ENCODE measurements around the gene PFN1.

DNA sequence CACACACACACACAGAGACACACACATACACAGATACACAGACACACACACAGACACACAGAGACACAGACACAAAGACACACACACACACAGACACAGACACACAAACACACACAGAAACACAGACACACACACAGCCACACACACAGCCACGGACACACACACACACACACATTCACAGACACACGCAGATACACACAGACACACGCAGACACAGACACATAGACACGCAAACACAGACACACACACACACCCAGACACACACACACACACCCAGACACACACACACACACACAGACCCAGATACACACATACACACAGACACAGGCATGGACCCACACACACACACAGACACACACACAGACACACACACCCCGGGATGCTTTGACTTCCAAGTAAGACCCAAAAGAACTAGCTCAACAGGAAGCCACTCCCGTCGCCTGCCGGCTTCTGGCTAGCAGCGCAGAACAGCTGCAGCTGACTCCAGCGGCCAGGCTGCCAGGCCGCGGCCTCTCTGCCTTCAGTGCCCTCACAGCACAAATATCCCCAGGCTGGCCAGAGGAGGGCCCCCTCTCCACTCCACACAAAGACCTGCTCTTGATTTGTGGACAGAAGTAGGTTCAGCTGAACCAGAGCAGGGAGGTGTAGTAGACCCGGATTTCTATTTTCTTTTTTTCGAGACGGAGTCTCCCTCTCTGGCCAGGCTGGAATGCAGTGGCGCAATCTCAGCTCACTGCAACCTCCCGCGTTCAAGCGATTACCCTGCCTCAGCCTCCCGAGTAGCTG is 39.4 kb downstream of the PFN1 start:
- TF ChIP-seq POLR2A (IDR thresholded peaks at IDR 0.05): no peak
- TF ChIP-seq, protein P1, sequence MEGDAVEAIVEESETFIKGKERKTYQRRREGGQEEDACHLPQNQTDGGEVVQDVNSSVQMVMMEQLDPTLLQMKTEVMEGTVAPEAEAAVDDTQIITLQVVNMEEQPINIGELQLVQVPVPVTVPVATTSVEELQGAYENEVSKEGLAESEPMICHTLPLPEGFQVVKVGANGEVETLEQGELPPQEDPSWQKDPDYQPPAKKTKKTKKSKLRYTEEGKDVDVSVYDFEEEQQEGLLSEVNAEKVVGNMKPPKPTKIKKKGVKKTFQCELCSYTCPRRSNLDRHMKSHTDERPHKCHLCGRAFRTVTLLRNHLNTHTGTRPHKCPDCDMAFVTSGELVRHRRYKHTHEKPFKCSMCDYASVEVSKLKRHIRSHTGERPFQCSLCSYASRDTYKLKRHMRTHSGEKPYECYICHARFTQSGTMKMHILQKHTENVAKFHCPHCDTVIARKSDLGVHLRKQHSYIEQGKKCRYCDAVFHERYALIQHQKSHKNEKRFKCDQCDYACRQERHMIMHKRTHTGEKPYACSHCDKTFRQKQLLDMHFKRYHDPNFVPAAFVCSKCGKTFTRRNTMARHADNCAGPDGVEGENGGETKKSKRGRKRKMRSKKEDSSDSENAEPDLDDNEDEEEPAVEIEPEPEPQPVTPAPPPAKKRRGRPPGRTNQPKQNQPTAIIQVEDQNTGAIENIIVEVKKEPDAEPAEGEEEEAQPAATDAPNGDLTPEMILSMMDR (IDR thresholded peaks at IDR 0.05): peak; percentile 45 to 81 (median 72)

Measured in ovary (tissue), 3 donors.